Kidney capillary endothelial cell (primary cell): Measurements from ENCODE around the gene TRAF3IP1.
"Not testable (repeated sequence)": the region's sequence is repeated elsewhere in the genome, so short reads cannot be mapped to it uniquely, and the experiment has no call there.

Experiments
- DNase-seq: peaks from one replicate; pipeline ENCODE4 v3.0.0-alpha.2; 2018; ENCODE audit warnings: low spot score

Gene TRAF3IP1, protein sequence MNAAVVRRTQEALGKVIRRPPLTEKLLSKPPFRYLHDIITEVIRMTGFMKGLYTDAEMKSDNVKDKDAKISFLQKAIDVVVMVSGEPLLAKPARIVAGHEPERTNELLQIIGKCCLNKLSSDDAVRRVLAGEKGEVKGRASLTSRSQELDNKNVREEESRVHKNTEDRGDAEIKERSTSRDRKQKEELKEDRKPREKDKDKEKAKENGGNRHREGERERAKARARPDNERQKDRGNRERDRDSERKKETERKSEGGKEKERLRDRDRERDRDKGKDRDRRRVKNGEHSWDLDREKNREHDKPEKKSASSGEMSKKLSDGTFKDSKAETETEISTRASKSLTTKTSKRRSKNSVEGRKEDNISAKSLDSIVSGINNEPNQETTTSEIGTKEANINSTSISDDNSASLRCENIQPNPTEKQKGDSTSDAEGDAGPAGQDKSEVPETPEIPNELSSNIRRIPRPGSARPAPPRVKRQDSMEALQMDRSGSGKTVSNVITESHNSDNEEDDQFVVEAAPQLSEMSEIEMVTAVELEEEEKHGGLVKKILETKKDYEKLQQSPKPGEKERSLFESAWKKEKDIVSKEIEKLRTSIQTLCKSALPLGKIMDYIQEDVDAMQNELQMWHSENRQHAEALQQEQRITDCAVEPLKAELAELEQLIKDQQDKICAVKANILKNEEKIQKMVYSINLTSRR

DNA sequence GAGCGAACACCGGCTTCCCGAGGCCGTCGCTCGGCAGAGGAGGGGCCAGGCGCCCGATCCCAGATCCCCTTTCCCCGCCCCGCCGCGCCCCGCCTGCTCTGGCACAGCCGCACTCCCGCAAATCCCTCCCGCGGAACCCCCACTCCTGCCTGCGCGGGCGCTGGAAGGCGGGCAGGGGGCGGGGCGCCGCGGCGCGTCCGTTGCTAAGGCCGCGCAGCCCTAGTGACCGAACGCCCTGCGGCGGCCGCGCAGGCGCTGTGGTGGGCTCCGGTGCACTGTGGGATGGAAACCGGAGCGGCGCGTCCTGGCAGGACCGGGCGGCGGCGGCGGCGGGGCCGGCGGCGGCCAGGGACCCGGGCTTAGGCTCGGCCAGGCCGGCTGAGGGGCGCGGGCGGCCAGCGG is at the start of gene TRAF3IP1:
TRAF3IP1 (plus strand) TSS at position 273 of the 402 bp plus-strand sequence. CDS start 145 bp downstream, outside the sequence.
- peak; percentile 77 for DNase-seq

DNA sequence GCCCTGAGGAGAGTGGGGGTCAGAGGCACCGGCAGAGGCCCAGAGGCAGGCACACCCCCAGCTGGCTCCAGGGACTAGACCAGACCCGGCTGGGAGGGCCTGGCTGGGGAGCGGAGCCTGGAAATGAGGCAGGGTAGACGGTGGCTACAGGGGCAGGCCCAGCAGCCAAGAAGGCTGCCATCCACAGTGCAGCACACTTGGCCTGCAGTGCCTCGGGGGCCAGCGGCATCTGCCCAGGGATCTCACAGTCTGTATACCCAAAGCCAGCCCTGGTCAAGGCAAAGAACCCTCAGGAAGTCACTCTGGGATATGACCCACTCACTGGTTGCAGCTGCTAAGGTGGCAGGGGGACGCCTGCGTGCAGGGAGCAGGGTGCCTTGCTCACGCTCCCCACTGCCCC is 49.7 kb upstream of the TRAF3IP1 start:
- DNase-seq: no peak

GRCh38 chr2:238271061-238271554 is 49.2 kb upstream of the TRAF3IP1 start:
- no peak for DNase-seq

- not testable (repeated sequence) for DNase-seq
Measured at GRCh38 chr2:238271686-238272085, 48.6 kb upstream of the TRAF3IP1 start.

GRCh38 chr2:238272156-238272555 is 48.2 kb upstream of the TRAF3IP1 start:
- no peak for DNase-seq

DNA sequence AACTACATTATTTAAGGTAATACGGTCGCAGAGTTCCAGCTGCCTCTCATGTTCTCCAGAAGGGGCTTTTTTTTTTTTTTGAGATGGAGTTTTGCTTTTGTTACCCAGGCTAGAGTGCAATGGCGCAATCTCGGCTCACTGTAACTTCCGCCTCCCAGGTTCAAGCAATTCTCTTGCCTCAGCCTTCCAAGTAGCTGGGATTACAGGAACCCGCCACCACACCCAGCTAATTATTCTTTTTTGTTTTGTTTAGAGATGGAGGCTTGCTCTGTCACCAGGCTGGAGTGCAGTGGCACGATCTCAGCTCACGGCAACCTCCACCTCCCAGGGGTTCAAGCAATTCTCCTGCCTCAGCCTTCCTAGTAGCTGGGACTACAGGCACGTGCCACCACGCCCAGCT is 46.9 kb upstream of the TRAF3IP1 start:
- not testable (repeated sequence) for DNase-seq

- DNase-seq: no peak
Measured at GRCh38 chr2:238274152-238274865, 46.0 kb upstream of the TRAF3IP1 start.

DNA sequence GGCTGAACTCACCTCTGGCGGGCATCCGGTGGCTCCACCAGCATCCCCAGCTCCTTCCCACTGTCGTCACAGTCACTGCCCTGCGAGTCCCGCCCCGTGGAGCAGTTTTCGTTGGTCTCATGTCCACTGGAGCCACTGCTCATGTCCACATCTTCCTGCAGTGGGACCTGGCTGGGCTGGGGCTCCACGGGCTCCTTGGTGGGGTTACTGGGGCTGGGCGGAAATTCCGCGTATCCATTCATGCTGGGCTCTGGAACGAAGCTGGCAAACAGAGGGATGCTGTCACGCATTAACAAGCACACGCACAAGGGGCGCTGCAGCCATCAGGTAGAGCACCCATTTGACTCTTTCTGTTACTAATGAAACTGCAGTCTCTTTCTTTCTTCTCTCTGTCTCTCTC is 42.6 kb upstream of the TRAF3IP1 start:
- DNase-seq: no peak

DNA sequence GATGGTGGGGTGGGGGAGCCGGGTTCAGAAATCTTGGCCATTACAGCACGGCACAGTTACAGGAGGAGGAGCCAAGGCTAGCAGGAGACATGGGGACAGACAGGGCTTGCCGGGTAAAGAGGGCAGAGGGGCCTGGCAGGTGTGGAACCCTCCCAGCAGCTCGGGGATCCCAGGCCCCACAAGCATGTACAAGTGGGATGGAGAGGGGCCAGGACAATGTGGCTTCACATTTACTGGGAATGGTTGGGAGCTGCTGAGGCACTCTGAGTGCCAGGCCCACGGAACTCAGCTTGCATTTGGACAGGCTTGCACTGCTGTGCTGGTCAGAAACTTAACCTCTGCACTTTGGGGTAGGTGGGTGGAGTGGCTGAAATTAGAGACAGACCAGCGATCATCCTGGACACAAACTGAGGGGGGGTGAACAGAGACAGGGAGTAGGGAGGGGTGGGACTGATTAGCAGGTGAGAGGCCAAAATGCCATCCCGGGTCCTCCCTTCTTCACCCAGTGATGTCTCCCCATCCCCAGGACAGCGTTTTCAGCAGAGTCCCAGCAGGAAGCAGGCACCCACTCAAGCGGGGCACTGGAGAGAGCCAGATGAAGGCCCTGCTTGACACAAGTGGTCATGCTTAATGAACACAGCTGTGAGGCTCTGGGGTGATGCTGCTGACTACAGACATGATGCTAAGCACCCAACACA is 41.5 kb upstream of the TRAF3IP1 start:
- no peak for DNase-seq

- no peak for DNase-seq
Measured at GRCh38 chr2:238279324-238279682, 41.0 kb upstream of the TRAF3IP1 start.

DNA sequence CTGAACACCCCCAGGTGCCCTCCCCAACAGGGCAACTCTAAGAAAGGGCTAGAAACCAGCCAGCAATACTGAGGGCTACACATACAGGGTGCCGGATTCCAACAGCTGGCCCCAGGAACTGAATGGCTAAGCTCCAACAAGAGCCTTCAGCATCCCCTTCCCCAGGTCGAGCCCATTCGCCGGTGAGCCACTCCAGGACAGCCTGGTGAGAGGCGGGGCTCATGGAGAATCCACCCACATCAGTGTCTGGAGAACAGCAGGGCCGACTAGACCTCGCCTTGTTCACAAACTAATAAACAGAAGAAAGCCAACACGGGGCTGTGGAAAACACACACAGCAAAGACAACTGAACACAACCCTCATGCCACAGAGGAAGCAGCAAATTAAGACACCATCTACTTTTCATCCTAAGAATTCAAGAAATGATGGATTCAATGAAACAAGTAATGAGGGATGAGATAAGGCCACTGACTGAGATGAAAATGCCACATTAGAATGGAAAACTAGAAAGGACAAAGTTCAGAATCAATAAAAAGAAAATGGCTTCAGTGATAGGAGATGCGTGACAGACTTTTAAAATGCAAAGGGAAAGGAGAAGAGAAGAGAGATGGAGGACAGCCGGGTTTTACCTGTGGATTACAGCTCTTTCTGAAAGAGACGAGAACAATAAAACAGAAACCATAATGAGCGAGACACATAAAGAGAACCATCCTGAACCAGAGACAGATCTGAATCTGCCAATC is 40.1 kb upstream of the TRAF3IP1 start:
- no peak for DNase-seq

DNA sequence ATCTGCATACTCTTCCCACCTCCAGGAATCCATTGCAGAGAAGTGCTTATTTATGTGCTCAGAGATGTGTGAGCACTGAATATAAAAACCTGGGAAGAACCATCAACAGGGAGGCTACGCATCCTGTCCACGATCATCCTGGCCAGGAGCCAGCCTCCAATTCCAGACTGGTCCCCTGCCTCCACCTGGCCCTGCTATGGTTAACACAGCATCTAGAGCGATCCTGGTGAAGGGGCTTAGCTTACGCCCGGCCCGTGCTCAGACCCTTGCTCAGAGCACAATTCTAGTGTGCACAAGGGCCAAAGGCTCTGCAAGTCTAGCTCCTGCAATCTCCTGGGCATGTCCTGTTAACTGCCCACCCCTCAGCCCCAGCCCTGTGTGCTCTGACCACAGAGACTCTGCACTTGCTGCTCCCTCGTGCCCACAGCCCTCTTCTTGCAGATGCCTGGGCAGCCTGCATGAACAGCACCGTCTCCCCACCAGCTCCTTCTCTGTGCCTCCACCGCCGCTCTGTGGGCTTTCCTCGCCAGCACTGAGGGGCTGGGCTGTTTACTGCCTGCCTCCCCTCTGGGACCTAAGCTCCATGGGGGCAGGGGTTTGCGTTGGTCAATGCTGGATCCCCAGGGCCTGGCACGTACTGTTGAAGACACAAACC is 38.4 kb upstream of the TRAF3IP1 start:
- no peak for DNase-seq

DNA sequence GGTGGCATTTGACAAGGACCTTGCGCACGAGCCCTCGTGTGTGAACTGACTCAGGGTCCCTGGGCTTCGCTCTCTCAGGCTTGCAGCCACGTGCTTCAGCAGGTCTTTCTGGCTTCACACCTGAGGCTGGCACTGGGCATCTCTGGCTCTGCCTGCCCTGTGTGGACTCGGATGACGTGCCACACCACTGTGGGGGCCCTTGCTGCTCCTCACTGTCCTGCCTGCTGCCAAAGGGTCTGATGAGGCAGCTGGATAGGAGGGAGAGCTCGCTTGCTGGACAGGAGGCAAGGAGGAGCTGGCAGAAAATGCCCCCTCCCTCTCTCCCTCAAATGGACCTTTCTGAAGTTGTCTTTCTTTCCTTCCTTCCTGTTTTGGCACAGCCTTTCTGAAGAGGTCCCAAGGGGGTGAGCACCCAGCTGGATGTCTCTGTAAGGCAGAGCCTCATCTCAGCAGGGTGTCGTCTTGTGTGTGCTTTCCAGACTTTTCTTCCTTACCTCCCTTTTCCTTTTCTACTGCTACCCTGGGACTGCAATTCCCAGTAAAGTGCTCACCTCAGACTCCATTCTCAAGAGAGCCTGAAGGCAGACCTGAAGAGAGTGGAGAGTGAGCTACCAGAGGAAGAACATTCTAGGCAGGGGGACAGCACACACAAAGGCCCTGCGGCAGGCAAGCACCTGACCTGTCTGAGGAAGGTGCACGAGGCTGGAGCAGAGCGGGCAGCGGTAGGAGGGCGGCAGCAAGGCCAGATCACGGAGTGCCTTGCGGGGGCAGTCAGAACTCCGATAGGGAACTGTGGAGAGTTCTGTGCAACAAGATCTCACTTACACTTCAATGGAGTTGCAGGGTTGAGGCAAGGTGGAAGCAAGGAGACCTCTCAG is 37.2 kb upstream of the TRAF3IP1 start:
- no peak for DNase-seq

- DNase-seq: no peak
Measured at GRCh38 chr2:238284802-238285515, 35.4 kb upstream of the TRAF3IP1 start.

DNA sequence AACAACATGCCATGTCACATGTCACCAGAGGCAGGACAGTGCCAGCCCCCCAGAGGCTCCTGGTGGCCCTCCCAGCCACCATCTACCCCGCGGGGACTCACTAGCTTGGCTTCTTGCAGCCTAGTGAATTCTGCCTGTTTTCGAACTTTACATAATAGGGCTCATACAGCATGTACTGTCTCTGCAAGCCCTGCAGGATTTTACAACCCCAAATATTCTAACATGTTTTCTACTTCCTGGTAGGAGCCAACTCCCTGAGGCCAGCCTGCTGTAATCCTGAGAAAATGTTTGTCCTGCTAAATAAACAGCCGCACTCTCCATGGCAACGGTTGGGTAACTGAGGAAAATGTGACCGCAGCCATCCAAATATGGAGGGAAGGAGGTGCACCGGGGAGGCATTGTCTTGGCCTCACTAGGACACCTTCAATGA is 34.6 kb upstream of the TRAF3IP1 start:
- DNase-seq: no peak

DNA sequence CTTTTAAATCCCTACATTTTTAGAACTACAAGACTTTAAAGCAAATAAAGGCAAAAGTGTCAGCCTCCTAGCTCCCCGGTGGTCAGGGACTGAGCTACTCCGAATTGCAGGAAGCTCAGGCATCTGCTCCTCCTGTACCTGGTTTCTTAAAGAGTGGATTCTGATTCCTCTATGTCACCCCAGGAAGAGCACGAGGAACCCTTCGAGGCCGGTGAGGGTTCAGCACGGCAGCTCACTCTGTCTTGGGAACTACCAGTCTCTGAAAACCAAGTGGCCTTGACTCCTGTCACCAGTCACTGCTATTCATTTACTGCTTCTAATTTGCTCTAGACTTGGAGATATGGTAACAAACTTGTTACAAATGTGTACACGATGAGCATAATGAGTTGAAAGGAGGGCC is 34.2 kb upstream of the TRAF3IP1 start:
- no peak for DNase-seq

DNA sequence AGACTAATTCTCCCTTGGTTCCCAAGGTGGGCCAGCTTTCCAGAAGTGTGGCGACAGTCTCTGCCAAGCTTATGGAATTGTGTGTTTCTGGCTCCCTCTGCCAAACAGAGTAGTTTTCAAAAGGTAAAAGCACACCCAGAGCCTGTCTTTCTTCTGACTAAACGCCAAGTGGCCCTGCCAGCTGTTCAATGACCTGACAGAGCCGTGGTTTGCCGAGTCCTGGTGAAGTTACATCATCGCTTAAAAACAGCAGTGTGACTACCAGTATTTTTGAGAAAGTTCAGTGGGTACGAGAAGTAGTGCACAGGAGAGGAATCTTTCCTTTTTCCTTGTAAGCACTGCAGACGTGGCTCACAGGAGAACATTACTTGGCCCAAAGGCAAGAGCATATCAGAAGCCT is 33.8 kb upstream of the TRAF3IP1 start:
- no peak for DNase-seq

DNA sequence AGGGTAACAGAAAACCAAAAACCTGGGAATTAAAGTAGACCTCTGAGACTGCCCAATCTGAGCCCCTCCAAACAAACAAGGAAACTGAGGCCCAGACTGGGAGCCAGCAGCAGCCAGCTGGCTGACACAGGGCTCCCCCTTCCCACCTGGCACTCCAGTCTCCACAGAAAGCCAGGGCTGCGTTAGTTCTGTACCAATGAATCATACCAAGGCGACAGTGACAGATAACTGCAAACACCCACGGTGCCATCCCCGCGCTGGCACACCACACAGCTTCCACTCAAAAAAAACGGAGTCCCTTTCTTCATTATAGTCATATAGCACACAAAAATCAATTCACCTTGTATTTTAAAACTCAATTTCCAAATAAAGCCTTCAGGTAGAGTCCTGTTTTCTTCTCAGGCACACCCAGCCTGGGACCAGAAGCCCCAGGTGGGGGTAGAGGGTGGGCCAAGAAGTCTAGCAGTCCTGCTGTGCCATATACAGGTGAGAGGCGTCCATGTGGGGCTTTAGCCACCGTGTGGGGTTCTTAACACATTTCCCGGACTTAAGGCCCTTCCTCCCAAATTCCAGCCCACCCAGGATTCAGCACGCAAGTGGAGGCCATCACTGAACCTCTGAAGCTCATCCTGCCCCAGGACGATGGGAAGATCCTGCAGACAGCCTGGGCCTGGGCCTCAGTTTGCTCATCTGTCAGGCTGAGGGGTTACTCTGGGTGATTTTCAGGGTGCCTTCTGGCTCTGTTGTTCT is 33.2 kb upstream of the TRAF3IP1 start:
- DNase-seq: no peak
